ENCODE measurements around the gene HS3ST6.
"Not testable (repeated sequence)": the region's sequence is repeated elsewhere in the genome, so short reads cannot be mapped to it uniquely, and the experiment has no call there.

HS3ST6 gene

GRCh38 chr16:1924095-1924494, 5.9 kb upstream of the HS3ST6 start:
- H3K4me3 Mint-ChIP-seq = no peak overlapping the region
- no peak for DNase-seq (ENCODE audit: low spot score)
- H3K36me3 Mint-ChIP-seq (ENCODE audit: low read depth) = no peaks in the 10 kb centered on the region
- H3K27me3 Mint-ChIP-seq (ENCODE audit: low read depth) = peaks cover 42% of the 10 kb centered on the region
- no peaks in the 10 kb centered on the region for H3K9me3 Mint-ChIP-seq
- peaks cover under 1% of the 10 kb centered on the region for H3K4me1 Mint-ChIP-seq (ENCODE audit: low read depth)
- H3K27ac Mint-ChIP-seq = no peak overlapping the region

GRCh38 chr16:1923299-1924034, 5.3 kb upstream of the HS3ST6 start:
- Mint-ChIP-seq H3K9me3 (no peaks in the 10 kb centered on the region), H3K4me3 (no peak overlapping the region), H3K27ac (no peak overlapping the region), H3K27me3 (ENCODE audit: low read depth) (peaks cover 47% of the 10 kb centered on the region), H3K36me3 (ENCODE audit: low read depth) (no peaks in the 10 kb centered on the region), H3K4me1 (ENCODE audit: low read depth) (no peaks in the 10 kb centered on the region)
- no peak for DNase-seq (ENCODE audit: low spot score)

GRCh38 chr16:1922357-1922756, 4.1 kb upstream of the HS3ST6 start:
- Mint-ChIP-seq H3K4me3 (no peak overlapping the region), H3K4me1 (ENCODE audit: low read depth) (no peaks in the 10 kb centered on the region), H3K36me3 (ENCODE audit: low read depth) (no peaks in the 10 kb centered on the region), H3K27me3 (ENCODE audit: low read depth) (peaks cover 47% of the 10 kb centered on the region), H3K9me3 (no peaks in the 10 kb centered on the region), H3K27ac (no peak overlapping the region)
- no peak for DNase-seq (ENCODE audit: low spot score)

GRCh38 chr16:1920727-1921171, 2.5 kb upstream of the HS3ST6 start:
- H3K9me3 Mint-ChIP-seq = no peaks in the 10 kb centered on the region

GRCh38 chr16:1920122-1920521, 1.9 kb upstream of the HS3ST6 start:
- H3K27ac Mint-ChIP-seq; H3K36me3 Mint-ChIP-seq (ENCODE audit: low read depth); H3K9me3 Mint-ChIP-seq; DNase-seq (ENCODE audit: low spot score); H3K4me1 Mint-ChIP-seq (ENCODE audit: low read depth); H3K4me3 Mint-ChIP-seq: not testable (repeated sequence)
- peaks cover 67% of the 10 kb centered on the region for H3K27me3 Mint-ChIP-seq (ENCODE audit: low read depth)

More at GRCh38 chr16:1920727-1921171, 2.5 kb upstream of the HS3ST6 start:
- DNase-seq (ENCODE audit: low spot score) = no peak
- H3K36me3 Mint-ChIP-seq (ENCODE audit: low read depth) = no peaks in the 10 kb centered on the region
- no peak overlapping the region for H3K27ac Mint-ChIP-seq
- no peaks in the 10 kb centered on the region for H3K4me1 Mint-ChIP-seq (ENCODE audit: low read depth)
- peaks cover 61% of the 10 kb centered on the region for H3K27me3 Mint-ChIP-seq (ENCODE audit: low read depth)
- no peak overlapping the region for H3K4me3 Mint-ChIP-seq

- Mint-ChIP-seq H3K27me3 (ENCODE audit: low read depth) (peaks cover 67% of the 10 kb centered on the region), H3K4me3 (no peak overlapping the region), H3K4me1 (ENCODE audit: low read depth) (no peaks in the 10 kb centered on the region), H3K27ac (no peak overlapping the region), H3K9me3 (no peaks in the 10 kb centered on the region), H3K36me3 (ENCODE audit: low read depth) (no peaks in the 10 kb centered on the region)
- no peak for DNase-seq (ENCODE audit: low spot score)
Observed at GRCh38 chr16:1919327-1919998, 1.2 kb upstream of the HS3ST6 start.

GRCh38 chr16:1917665-1918350, 407 bp downstream of the HS3ST6 start:
- no peak for DNase-seq (ENCODE audit: low spot score)
- H3K4me1 Mint-ChIP-seq (ENCODE audit: low read depth) = no peaks in the 10 kb centered on the region
- no peak overlapping the region for H3K4me3 Mint-ChIP-seq
- no peaks in the 10 kb centered on the region for H3K9me3 Mint-ChIP-seq
- H3K27ac Mint-ChIP-seq = no peak overlapping the region
- no peaks in the 10 kb centered on the region for H3K36me3 Mint-ChIP-seq (ENCODE audit: low read depth)
- peaks cover 56% of the 10 kb centered on the region for H3K27me3 Mint-ChIP-seq (ENCODE audit: low read depth)

- no peak overlapping the region for H3K4me3 Mint-ChIP-seq
- H3K9me3 Mint-ChIP-seq = no peaks in the 10 kb centered on the region
Observed at GRCh38 chr16:1917056-1917664, 1.1 kb downstream of the HS3ST6 start.

GRCh38 chr16:1916640-1916990, 1.6 kb downstream of the HS3ST6 start:
- Mint-ChIP-seq H3K27ac (no peak overlapping the region), H3K4me1 (ENCODE audit: low read depth) (no peaks in the 10 kb centered on the region), H3K9me3 (no peaks in the 10 kb centered on the region), H3K36me3 (ENCODE audit: low read depth) (no peaks in the 10 kb centered on the region), H3K27me3 (ENCODE audit: low read depth) (peaks cover 47% of the 10 kb centered on the region), H3K4me3 (no peak overlapping the region)
- no peak for DNase-seq (ENCODE audit: low spot score)

More at GRCh38 chr16:1917056-1917664, 1.1 kb downstream of the HS3ST6 start:
- H3K36me3 Mint-ChIP-seq (ENCODE audit: low read depth) = no peaks in the 10 kb centered on the region
- peaks cover 51% of the 10 kb centered on the region for H3K27me3 Mint-ChIP-seq (ENCODE audit: low read depth)
- H3K27ac Mint-ChIP-seq = no peak overlapping the region
- no peaks in the 10 kb centered on the region for H3K4me1 Mint-ChIP-seq (ENCODE audit: low read depth)
- no peak for DNase-seq (ENCODE audit: low spot score)

- Mint-ChIP-seq H3K4me3 (no peak overlapping the region), H3K36me3 (ENCODE audit: low read depth) (no peaks in the 10 kb centered on the region), H3K4me1 (ENCODE audit: low read depth) (no peaks in the 10 kb centered on the region), H3K27me3 (ENCODE audit: low read depth) (peaks cover 41% of the 10 kb centered on the region), H3K27ac (no peak overlapping the region), H3K9me3 (no peaks in the 10 kb centered on the region)
- DNase-seq (ENCODE audit: low spot score) = no peak
Observed at GRCh38 chr16:1915732-1916639, 2.2 kb downstream of the HS3ST6 start.

- no peaks in the 10 kb centered on the region for H3K36me3 Mint-ChIP-seq (ENCODE audit: low read depth)
- no peak for DNase-seq (ENCODE audit: low spot score)
- no peaks in the 10 kb centered on the region for H3K4me1 Mint-ChIP-seq (ENCODE audit: low read depth)
- H3K27me3 Mint-ChIP-seq (ENCODE audit: low read depth) = peaks cover 32% of the 10 kb centered on the region
- H3K9me3 Mint-ChIP-seq = no peaks in the 10 kb centered on the region
- no peak overlapping the region for H3K27ac Mint-ChIP-seq
- no peak overlapping the region for H3K4me3 Mint-ChIP-seq
Observed at GRCh38 chr16:1914988-1915387, 3.2 kb downstream of the HS3ST6 start.

GRCh38 chr16:1914084-1914608, 4.1 kb downstream of the HS3ST6 start:
- no peaks in the 10 kb centered on the region for H3K4me1 Mint-ChIP-seq (ENCODE audit: low read depth)
- no peaks in the 10 kb centered on the region for H3K9me3 Mint-ChIP-seq
- no peaks in the 10 kb centered on the region for H3K36me3 Mint-ChIP-seq (ENCODE audit: low read depth)
- no peak overlapping the region for H3K27ac Mint-ChIP-seq
- no peak overlapping the region for H3K4me3 Mint-ChIP-seq
- DNase-seq (ENCODE audit: low spot score) = no peak
- H3K27me3 Mint-ChIP-seq (ENCODE audit: low read depth) = peaks cover 30% of the 10 kb centered on the region

All from T-helper 2 cell treated with Interferon-gamma antibody and Interleukin-4, amounts not matched to agents 5 μg/mL and 100 μg/mL, for 36 hours (primary cell).